CD4-positive, alpha-beta T cell treated with Interleukin-6 at 100 ng/mL for 8 hours (primary cell): ENCODE data around the gene TSEN34.

Source experiments
- DNase-seq: peaks from one replicate; pipeline ENCODE4 v3.0.0-alpha.2; 2020; ENCODE audit warnings: mixed read lengths, low spot score

Gene TSEN34

GRCh38 chr19:54191011-54191810 is at the start of gene TSEN34:
Gene TSEN34, plus strand, starts transcription at chr19:54191308. Its CDS starts 57 bp downstream, at chr19:54191365.
- DNase-seq, result peak; percentile 88

- no peak for DNase-seq
These were observed 49.8 kb upstream of the TSEN34 start for GRCh38 chr19:54141356-54141755.

- no peak for DNase-seq
These were observed 48.8 kb upstream of the TSEN34 start for GRCh38 chr19:54142166-54142780.

DNA sequence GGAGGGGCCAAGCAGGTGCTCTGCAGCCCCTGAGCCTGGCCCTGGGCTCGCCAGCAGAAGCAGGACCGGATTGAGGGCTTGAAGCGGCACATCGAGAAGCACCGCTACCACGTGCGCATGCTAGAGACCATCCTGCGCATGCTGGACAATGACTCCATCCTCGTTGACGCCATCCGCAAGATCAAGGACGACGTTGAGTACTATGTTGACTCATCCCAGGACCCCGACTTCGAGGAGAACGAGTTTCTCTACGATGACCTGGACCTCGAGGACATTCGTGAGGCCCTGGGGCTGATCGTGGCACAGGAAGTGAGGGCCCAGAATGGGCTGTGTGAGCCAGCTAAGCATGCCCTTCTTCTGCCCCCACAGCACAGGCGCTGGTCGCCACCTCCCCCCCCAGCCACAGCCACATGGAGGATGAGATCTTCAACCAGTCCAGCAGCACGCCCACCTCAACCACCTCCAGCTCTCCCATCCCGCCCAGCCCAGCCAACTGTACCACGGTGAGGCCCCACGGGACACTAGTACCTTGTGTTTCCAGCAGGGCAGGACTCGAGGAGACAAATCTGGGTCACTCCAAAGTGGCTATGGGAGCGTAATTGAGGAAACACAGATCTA is 45.5 kb upstream of the TSEN34 start:
- no peak for DNase-seq

- no peak for DNase-seq
These were observed 43.4 kb upstream of the TSEN34 start for GRCh38 chr19:54147676-54148075.

GRCh38 chr19:54148158-54148557 is 43.0 kb upstream of the TSEN34 start:
- DNase-seq, result no peak

GRCh38 chr19:54149021-54149812 is 41.9 kb upstream of the TSEN34 start:
- no peak for DNase-seq

GRCh38 chr19:54151362-54152035 is 39.6 kb upstream of the TSEN34 start:
- DNase-seq, result no peak

- DNase-seq, result no peak
These were observed 38.8 kb upstream of the TSEN34 start for GRCh38 chr19:54152267-54152666.

DNA sequence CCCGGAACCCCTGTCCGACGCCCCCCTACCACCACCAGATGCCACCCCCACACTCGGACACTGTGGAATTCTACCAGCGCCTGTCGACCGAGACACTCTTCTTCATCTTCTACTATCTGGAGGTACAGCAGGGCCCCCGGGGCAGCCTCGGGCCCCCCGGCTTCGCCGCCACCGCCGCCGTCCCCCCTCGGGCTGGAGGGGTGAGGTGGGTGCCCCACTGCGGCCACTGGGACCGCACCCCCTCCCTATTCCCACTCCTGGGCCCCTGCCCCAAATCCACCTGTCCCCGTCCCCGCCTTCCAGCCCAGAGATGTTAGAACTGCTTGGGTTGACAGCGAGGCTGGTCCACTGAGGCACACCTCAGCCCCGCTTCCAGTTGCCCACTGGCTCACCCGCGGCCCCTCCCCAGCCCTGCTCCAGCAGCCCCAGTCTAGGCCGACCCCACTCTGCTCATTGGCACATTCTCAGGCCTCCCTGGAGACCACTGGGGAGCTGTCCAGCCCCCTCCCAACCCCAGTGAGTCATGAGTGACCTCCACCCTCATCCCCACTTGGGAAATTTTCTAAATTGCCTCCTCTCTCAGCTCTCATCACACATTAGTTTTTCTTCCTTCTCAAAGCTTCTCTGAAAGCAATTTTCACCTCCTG is 38.1 kb upstream of the TSEN34 start:
- DNase-seq, result no peak

DNA sequence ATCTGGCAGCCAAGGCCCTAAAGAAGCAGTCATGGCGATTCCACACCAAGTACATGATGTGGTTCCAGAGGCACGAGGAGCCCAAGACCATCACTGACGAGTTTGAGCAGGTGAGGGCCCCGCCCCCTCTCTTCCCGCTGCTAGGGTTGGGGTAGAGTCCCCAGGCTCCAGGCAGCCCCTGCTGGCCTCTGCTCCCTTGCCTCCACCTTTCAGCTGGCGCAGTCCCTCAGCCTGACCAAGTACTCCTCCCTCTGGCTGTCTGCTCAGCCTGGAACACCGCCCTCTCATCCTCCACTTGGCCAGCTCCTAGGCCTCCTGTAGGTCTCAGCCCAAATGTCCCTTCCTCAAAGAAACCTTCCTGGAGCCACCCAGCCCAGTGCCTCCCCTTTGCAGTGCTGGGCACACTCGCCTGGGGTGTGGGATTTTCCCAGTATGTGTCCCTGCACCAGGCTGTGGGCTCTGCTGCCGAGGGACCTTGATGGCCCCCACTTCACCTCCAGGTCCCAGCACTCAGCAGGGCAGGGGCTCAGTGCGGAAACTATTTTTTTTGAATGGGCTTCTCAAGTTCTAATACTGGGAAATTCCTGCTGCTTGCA is 37.3 kb upstream of the TSEN34 start:
- DNase-seq, result no peak

DNA sequence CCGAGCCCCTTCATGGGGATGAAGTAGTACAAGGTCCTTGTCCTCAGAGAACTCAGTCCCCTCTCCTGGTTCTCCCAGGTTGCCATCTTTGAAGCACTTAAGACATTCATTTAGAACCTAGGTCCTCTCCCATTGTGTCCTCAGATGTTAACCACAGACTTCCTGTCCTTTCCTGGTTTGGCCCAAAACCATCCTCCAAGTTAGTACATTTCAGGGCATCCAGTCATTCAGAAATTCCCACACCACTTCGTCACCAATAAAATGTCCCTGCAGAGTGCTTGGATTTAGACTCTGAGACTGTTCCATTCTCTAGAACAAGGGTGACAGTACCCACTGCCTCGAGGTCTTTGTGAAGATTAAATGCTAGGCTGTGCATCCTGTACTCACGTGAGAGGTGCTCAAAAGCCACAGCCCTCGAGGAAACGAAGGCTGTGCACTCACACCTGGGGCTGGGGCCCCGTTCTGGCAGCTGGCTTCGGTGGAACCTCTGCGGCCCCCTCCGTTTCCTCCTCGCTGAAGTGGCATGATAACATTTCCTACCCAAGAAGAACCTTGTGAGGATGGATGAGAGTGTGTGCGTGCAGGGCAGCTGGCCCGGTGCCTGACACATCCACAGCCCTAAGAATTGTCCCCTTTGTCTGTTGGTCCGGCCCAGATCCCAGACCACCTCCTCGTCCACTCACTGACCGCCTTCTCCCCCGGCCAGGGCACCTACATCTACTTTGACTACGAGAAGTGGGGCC is 36.3 kb upstream of the TSEN34 start:
- DNase-seq, result peak; percentile 45

- no peak for DNase-seq
These were observed 35.4 kb upstream of the TSEN34 start for GRCh38 chr19:54155694-54156093.

DNA sequence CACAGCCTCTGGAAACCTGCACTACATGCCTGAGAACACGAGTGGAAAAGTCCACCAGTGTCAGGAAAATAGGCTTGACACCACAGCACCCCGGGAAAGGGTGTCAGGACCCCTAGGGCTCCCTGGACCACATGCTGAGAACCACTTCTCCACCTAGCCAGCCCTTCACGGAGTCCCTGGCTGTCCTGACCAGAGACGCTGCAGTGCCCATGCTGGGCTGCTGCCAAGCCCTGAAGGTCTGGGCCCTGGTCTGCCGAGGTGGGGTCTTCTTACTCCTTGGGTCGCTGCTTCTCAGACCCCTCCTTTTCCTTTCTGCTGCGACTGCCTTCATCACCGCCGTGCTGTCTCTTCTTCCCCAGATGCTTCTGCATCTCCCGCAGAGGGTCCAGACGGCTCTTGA is 34.6 kb upstream of the TSEN34 start:
- no peak for DNase-seq

DNA sequence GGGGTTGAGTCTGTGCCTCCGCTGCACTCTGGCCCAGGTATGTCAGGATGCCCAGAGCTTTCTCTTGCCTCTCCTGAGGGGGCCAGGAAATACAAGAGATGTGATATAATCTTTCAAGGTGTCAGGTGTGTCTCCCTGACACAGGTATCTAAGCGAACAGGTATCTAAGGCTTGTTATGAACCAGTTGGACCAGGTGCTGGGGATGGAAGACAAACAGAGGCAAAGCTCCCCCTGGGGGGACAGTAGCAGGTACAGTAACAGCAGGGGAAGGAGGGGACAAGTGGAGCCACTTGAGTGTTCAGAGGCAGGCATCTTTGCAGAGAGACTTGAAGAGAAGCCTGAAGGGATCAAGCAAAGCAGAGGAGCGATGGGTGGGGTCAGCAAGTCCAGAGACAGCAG is 34.2 kb upstream of the TSEN34 start:
- no peak for DNase-seq

DNA sequence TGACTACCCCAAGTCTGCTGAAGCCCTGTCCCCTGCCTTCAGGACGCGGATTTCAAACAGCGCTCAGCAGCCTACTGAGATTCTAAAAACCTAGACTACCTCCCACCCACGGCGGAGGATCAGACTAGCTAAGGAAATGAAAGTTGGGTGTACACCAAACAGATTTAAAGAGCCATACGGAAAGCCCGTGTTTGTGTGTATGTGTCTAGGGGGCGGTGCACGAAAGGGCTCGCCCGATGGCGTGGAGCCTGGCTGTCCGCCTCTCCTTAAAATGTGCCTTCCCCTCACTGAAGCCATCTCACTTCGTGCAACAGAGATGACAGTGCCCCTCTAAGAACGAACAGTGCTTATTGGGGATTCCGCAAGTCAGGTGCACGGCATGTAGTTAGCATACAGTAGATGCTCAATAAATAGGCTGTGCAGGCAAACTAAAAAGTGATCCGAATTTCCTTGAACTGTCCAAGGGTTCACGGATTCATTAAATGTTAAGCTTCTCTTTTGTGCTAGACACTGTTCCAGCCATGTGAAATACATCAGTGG is 32.2 kb upstream of the TSEN34 start:
- no peak for DNase-seq

DNA sequence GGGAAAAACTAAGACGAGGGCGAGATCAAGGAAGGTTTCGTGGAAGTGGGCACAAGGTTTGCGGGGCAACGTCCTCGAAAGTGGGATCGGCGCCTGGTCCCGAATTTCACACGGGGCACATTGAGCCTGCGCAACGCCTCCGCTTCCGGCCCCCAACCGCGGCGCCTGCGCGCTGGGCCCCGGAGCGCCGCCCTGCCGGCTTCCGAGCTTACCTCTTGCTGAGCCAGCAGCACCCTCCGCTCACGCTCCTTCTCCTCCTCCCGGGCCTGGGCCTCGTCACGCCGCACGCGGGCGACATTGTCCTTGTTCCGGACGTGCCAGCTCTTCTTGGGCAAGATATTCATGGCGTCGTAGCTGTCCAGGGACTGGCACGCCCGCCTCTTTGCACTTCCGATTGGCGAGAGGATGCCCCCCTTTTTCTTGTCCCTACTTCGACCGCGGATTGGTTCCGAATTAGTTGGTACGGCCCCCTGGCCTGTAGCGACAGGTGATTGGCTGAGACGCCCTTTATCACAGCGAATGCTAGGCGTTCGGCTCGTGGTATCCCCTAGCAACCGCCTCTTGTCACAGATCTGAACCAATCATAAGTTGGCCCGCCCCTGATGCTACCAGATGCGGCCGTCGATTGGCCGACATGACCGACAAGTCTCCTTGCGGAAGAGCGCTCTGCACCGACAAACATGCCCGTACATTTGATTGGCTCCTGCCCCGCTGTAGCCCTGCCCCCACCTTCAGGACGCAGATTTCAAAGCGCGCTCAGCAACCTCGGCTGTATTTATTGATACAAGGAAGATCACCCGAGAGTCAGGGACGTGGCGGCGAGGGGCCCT is 31.5 kb upstream of the TSEN34 start, which contains the start of gene LENG1:
Gene LENG1, minus strand, starts transcription at position 370 of the 830 bp plus-strand sequence. Its CDS starts 26 bp downstream, at position 344.
- peak; percentile 100 for DNase-seq

- no peak for DNase-seq
These were observed 30.8 kb upstream of the TSEN34 start for GRCh38 chr19:54160182-54160811.
